Stimulated activated CD8-positive, alpha-beta memory T cell treated with anti-CD3 and anti-CD28 coated beads, Interleukin-15, amount 100 ng/mL, for 4 hours (primary cell): ENCODE measurements around the gene SMARCA2.

Experiments
- DNase-seq, 2 donors: peaks; one replicate each; pipeline ENCODE4 v3.0.0-alpha.2; 2020; ENCODE audit warnings: low read depth in 2 of 2

The SMARCA2 gene

DNA sequence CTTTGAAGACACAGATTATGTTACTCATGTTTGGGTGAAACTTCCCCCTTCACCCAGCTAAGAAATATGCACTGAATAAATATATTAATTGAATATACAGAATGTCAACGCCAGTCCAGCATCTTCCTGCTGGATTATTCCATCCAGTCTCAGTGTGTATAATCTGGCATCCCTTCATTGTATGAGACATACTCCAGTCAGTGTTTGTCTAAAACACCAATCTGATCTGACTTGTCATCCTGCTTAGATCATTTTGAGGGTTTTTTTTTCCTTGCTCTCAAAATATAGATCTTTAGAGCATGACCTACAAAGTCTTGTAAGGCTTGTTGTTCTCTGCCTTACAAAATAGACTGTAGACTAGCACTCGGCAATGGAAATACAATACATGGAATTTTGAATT, 195.1 kb downstream of the SMARCA2 start:
- DNase-seq, result no peak

GRCh38 chr9:2213830-2214468, 198.8 kb downstream of the SMARCA2 start:
- DNase-seq, result no peak

DNA sequence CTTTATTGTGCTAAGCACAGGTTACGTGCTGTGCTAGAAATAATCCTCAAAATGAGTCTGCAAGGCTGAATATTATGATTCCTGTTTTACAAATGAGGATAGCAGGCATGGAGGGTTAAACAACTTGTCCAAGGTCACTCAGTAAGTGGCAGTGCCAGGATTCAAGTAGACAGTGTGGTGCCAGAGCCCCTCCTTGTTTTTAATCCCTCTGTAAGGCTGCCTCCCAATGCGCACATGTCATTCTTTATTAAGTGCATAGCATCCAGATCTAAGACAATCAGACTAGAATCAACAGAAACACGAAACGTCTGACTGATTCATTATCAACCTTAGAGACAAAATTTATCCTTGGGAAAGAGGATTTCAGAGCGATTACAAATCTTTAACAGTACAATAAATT, 199.6 kb downstream of the SMARCA2 start:
- no peak for DNase-seq

DNA sequence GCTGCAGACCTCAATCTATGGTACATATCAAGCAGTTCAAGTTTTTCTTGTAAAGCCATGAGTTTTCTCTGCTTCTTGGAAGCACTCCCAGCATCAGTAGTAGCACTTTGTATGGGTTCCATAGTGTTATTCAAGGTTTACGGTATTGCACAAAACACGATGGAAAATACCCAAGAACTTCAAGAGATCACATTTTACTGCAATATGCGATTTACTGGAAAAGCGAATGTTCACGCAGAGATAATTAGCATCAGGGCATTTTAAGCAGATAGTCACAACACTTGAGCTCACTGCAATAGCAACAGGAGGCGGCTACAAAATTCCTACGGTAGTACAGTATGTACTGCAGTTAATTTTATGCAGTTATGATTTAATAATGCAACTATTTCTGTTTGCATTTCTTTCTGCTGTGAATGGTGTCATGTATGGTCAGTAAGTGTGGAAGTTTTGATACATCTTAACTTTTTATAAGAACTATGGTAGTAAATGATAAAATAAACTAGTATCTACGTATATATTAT, 200.8 kb downstream of the SMARCA2 start:
- DNase-seq, result no peak

DNA sequence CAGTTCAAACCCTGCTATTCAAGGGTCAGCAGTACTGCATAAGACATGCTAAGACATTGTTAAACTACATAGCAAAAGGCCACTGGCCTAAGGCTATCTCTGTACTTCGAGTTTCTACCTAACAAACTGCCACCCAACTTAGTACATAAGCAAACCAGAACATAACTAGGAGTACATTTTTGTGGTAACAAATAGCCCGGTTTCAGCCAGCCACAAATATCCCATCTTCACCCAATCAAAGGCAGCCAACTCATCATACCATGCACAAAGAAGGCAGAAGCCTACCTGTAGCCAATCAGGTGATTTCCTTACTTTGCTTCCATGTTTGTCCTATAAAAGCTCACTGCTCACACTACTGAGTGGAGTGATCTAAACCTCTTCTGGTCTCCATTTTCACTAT, 201.4 kb downstream of the SMARCA2 start:
- DNase-seq, result no peak

DNA sequence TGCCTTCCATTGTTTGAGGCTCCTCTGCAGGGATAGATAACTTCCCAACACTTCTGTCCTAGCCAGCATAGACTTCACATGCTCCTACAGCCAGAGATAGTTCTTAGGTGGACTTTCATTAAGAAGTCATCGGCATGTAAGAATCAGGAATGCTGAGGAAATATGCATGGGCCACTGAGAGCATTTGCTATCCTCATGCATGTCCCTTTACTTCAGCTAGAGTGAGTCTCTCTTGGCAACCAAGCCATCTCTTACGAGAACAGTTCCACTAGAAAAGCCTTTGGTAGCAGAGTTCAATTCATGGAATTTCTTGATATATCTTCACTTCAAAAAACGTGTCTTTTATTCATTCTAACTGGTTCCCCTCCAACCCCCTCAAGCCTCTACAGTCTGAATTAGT, 202.4 kb downstream of the SMARCA2 start:
- DNase-seq, result no peak

DNA sequence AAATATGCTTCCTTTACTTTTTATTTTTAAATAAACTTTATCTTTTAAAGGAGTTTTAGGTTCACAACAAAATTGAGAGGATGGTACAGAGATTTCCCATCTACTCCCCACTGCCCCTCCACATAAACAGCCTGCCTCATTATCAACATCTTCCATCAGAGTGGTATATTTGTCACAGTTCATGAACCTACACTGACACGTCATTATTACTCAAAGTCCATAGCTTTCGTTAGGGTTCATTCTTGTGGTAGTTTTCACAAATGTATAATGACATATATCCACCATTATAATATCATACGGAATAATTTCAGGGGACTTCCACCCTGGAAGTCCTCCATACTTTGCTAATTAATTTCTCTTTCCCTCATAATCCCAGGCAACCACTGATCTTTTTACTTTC, 204.9 kb downstream of the SMARCA2 start:
- no peak for DNase-seq

DNA sequence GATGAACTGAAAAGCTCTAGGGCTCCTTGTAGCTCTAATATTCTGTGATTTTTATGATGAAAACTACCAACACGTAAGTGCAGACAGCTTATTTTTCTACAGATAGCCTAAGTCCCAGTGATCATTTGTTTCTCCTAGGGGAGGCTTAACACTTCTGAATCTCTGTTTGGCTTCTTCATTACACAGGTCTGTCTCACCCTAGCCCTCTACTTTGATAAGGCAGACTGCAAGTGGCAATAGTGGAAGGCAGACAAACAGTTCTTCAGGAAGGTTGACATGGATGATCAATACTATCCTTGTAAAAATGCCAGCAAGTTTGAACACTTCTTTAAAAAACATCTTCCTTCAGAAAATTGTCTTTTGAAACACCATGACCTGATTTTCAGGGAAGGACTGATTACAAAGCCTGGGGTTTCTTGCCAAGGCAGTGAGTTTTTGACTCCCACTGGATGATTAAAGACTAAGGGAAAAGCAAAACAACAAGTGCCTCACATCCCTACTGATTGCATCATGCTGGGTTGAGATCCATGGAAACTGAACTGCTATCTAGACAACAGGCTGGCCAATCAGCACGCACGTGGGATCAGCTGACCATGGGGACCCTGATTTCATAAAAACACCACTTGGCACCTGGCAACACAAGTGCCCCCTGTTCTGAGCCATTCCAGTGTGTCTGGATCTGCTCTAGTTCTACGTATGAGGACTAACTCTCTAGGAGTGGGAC, 212.2 kb downstream of the SMARCA2 start:
- no peak for DNase-seq

DNA sequence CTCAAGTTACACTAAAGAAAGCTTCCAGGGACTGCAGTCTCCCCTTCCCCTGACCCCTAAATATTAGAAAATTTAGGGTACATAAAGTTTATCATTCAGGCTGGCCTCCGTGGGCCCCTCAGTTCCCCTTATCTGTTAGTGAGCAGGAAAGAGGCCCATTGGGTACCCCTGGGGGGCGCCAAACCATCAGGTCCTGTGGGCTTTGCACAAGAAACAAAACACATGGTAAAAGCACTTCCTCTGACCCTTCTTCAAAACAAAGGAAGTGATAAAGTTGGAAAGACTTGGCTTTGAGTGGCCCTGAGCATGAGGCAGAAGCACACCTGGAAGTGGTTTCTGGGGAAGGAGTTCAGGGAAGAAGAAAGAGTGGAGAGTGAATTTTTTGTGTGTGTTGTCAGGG, 213.0 kb downstream of the SMARCA2 start:
- DNase-seq, result no peak

DNA sequence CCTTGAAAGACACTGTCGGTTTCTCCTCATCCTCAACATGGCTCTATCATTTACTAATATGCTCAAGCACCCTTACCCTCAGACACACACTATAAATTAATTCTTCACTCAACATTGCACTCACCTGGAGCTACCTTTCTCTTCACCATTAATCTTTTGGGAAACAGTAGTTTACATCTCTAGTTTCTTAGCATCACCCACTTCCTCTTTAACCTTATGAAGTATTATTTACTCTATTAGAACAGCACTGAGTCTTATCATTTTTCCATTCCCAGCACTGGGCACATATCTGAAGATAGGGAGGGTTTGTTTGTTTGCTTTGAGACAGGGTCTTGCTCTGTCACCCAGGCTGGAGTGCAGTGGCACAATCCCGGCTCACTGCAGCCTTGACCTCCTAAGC, 213.5 kb downstream of the SMARCA2 start:
- DNase-seq, result no peak

GRCh38 chr9:2229109-2229721, 214.1 kb downstream of the SMARCA2 start:
- no peak for DNase-seq

DNA sequence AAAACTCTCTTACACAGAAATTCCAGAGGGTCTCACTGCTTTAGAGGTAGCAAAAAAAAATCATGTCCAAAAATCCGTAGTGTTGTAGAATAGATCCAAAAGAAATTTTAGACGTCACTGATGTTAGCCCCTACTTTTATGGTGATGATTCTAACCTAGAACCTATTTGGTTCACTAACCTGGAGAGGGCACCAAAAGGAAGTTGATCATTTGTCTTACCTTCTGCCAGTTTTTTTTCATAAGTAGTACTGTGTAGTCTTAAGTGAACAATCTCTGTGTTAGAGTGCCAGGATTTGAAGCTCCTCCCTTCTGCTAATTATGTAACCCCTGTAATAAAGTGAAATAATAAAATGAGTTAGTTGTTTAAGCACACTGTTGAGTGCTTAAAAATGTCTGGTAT, 215.2 kb downstream of the SMARCA2 start:
- DNase-seq, result no peak

- no peak for DNase-seq
Observed at GRCh38 chr9:2231101-2231500, 216.0 kb downstream of the SMARCA2 start.

GRCh38 chr9:2231829-2232228, 216.7 kb downstream of the SMARCA2 start:
- no peak for DNase-seq

GRCh38 chr9:2233274-2233673, 218.1 kb downstream of the SMARCA2 start:
- DNase-seq, result no peak

- DNase-seq, result no peak
Observed at GRCh38 chr9:2234371-2234893, 219.3 kb downstream of the SMARCA2 start.

DNA sequence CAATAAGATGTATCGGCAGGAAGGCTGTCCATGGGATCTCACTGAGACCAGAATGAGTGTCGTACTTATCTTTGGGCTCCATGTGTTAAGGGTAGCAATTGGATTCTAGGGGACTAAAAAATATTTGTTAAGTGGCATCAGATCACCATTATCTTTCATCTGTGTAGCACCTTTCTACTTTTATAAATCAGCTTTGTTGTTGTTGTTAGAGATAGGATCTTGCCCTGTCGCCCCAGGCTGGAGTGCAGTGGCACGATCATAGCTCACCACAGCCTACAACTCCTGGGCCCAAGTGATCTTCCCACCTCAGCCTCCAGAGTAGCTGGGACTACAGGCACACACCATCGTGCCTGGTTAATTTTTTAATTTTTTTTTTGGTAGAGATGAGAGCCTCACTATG, 220.5 kb downstream of the SMARCA2 start:
- no peak for DNase-seq

DNA sequence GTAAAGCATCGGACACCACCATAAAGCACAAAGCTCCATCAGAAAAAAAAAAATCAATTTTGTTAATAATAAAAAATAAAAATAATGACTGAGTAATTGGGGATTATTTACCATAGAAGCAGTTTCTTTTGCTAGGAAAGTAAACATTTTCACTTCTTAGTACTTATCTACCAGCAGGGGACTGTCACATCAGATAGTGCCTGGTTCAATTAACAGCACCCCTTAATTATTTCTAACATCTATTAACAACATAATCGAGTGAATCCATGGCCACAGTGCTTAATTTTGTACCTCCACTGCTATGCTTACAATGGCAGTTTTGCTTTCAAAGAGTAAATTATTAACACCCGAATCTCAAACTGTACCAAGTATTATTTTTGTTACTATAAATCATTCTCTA, 221.7 kb downstream of the SMARCA2 start:
- DNase-seq, result no peak

DNA sequence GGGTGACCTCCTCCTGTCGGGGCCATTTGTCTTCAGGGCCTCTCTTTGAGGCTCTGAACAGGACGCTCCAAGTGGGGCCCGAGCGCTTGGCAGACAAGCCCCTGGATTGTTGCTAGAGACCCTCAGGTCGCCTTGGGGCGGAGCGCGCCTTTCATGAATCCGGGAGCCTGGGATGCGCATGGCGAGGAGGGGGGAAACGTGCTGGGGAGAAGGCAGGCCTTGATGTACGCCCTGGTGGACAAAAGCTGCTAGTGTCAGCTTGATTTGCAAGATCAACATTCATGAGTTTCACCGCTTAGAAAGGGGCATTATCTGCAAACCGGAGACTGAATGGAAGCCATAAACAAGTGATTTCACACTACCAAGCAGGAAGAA, 226.3 kb downstream of the SMARCA2 start:
- DNase-seq, result no peak

- peak in 1 of 2 donors; percentile 1 for DNase-seq
Observed at GRCh38 chr9:2241836-2242741, 226.9 kb downstream of the SMARCA2 start.

DNA sequence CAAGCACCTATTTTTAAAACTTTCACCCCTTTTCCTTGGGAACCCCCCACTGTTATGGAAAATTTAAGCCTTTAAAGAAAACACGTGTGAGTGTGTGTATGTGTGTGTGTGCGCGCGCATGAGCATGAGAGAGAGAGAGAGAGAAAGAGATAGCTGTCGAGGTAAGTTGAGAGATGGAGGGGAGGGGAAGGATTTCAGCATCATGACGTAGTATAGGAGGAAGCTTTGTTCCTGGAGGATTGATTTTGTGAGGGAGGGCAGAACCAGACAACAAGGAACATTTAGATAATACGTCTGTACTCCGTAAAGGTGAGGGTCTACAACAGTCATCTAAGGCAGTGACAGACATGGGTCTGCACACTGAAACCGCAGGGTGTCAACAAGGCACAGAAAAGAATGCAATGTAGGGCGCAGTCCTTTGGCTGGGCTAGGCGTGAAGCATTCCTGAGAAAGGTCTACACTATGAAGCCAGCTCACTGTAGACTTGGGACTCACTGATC, 227.7 kb downstream of the SMARCA2 start:
- DNase-seq, result no peak
